ENCODE measurements around the gene CDKN1C.

The CDKN1C gene

DNA sequence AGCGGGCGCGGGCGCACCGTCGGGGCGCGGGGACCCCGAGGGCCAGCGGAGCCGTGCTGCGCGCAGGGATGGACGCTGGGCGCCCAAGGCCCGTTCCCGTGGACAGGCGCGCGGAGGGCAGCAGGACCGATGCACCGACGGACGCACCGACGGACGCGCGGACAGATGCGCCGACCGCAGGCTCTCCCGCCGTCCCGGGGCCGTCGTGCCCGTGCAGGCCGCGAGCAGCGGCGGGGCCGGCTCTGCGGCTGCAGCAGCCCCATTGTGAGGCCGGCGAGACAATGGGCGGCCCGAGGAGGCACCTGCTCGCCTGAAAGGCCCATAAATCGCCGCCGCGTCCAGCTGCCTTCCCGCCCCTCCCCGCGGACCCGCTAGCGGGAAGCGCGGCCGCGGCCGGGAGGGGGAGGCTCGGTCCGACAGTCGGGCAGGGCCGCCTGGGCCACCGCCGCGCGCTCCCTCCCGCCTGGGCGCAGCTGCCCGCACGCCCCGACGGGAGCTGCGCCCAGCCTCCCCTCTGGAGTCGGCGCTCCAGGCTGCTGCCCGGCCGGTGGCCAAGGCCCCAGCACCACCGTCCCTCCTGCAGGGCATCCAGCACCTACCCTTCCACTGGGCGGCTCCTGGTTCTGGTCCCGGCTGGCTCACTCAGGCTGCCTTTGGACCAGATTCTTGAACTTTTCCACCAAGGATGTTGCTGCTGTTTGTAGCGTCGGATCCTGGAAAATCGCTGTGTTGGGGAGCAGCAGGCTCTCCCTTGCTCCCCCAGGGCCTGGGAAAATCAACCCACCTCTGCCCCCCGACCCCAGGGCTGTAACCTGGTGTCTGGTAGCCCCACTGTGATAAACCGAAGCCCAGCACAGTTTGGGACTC, 15.8 kb downstream of the CDKN1C start:
- no peak for DNase-seq (ENCODE audit: low spot score)

DNA sequence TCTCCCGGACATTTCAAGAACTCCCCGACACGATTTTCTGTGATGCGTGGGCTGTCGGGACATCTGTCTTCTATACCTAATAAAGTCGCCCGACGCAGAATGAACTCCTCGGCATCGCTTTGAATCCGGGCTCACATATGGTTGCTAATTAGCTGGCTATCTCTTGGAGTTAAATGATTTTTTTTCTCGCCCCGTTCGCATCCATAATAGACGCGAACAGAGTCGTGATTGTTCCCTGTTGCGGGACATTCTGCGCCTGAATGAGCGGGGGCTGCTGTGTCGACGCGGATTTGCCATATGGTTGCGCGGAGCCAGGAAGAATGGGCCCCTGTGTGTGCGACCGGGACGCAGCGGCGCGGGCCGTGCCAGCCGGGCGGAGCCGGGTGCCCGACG, 16.4 kb downstream of the CDKN1C start:
- DNase-seq (ENCODE audit: low spot score), result no peak

DNA sequence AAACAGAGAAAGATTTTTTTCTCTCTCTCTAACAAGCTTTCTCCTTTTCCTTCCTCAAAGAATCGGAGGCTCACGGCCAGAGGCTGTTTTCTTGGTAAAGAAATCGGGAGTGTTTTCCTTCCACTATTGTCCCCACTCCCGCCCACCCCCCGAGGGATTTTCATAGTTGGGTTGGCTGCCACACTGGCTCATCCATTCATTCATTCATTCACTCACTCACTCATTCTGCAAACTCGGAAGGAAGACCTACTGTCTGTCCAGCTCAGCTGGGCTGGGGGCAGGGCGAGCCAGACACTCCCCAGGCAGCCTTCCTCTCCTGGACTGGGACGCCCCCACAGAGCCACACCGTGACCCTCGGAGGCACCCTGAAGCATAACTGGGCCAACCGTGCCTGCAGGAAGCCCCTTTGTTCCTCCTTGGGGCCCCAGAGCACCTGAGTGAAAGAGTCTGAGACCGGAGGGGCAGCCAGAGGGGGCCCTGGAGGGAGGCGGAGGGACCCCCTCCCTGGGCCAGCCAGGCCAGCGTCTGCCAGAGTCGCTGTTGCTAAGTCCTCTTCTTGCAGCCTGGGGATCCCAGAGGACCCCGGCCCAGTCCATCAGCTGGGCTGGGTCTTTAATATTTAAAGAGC, 17.0 kb downstream of the CDKN1C start:
- DNase-seq (ENCODE audit: low spot score), result no peak

DNA sequence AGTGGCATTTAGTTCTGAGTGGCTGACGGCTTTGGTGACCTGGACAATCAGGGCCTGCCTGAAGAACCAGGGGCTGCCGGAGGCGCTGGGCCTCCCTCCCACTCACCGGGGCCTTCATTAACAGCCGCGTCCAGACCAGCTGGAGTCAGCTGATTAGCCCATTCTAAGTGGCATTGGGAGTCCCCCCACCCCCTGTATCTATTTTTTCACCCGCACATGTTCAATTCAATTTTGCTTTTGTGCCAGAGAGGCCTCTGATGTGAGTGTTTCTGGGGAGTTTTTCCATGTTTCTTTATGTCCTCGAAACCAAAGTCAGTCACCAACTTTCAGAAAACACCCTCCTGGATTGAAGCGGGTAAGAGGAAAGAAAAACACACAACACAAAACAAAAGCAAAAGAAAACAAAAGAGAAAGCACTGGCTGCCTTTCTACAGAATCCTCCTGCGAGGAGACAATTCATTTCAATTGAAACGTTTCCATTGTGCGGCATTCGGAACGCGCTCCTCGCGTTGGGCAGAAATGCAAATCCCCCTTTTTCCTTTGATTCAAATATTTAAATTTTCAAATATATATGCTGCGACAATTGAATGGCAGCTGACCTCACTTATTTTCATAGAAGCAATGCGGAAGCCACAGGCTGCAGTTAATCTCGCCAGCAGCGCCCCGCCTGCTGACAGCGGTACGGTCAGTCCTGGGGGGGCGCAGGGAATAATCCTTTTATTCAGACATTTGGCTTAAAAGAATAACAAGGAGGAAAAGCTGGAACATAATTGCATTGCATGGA, 17.7 kb downstream of the CDKN1C start:
- DNase-seq (ENCODE audit: low spot score), result no peak

DNA sequence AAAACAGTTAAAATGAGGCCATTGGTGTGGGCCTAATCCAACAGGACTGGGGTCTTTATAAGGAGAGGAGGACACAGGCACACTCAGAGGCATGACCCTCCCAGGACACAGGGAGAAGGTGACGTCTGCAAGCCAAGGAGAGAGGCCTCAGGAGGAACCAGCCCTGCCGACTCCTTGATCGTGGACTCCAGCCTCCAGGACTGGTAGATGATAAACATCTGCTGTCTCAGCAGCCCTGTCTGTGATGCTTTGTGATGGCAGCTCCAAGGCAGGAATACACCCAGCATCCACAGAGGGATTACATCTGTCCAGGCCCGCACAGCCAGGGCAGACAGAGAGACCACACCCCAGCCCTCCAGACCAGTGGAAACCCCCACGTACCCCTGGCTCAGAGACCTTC, 18.4 kb downstream of the CDKN1C start:
- DNase-seq (ENCODE audit: low spot score), result no peak

DNA sequence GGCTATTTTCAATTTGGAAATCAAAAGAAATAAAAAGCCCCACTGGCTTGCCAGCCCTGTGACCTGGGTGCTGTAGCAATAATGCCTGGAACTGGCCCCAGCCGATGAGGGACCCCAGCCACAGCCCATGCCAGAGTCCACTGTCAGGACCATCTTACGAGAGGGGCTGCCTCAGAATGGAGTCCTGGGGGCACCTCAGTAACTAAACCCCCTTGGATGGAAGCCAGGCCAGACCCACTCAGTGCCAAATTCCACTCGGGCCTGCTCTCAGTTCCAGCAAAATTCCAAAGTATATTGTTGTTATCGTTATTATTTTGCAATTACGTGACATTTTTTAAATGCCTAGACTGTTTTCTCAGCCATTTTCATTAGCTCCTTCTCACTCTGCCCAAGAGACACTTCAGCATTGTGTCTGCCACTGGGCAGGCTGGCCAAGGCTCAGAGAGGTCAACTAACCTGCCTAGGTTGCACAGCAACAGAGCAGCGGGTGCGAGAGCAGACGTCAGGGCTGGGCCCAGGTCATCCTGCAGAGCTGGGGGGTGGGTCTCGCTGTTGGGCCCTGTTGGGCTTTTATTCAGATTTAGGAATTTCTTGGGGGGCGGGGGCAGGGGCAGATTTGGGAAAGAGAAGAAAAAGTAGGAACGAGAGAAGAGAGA, 19.5 kb downstream of the CDKN1C start:
- DNase-seq (ENCODE audit: low spot score), result no peak

DNA sequence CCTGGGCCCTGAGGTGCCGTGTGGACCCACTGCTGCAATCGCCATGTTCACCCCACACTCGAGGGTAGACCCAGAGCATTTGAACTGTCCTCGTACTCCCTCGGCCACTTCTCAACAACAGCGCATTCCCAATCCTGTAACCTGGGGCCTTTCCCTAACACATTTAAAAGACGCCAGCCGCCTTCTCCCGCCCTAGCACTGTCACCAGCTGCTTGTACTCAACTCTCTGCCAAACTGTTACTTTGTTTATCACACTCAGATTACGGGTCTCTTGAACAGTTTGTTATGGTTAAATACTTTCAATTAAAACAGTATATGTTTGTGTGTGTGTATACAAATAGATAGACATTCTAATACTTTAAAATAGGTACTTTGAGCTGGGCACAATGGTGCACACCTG, 20.7 kb downstream of the CDKN1C start:
- no peak for DNase-seq (ENCODE audit: low spot score)

DNA sequence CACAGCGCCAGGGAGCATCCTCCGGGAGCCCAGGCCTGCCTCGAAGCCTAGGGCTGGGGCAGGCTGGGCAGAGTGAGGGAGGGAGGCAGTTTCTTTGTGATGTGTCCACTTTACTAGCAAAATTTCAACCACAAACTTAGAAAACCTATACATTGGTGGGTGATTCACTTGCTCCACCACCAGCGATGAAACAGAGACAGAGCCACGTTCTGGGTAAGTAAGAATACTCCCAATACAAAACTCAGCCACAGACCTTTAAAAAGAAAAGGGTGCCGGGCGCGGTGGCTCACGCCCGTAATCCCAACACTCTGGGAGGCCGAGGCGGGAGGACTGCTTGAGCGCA, 22.3 kb downstream of the CDKN1C start:
- DNase-seq (ENCODE audit: low spot score), result no peak

DNA sequence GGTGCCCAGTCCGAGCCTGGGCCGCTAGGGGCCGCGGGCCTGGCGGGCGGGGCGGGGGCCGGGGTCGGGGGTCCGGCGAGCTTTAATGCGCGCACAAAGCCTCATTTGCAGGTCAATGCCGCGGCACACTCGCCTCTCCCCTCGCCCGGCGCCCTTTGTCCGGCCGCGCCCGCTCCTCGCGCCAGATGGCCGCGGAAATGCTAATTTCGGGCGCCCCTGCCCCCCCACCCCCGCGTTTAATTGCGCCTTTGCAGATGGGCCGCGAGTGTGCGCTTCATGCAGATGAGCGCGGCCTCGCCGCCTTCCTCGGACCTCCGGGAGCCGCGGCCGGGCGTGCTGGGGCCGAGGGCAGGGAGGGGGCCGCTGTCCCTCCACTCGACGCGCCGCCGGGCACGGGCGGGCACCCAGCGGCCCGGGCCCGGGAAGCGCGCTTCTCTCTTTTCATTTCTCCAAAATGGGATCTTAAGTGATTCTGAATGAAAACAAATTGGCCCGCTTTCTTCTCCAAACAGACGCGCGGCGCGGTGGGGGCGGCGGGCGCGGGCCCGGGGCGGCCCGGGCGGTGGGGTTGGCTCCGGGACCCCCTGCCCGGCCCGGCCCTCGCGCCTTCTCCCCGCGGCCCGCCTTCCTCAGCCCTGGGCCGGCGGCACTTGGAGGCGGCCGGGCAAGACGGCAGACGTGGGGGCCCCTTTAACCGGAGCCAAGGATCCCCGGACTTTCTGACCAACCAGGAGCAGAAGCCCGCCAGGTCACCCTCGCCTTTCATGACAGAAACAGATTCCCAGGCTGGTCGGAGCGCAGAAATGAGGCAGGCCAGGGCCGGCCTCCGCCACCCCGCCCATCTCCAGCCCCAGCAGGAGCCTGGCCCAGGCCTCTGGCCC, 22.9 kb downstream of the CDKN1C start:
- no peak for DNase-seq (ENCODE audit: low spot score)

DNA sequence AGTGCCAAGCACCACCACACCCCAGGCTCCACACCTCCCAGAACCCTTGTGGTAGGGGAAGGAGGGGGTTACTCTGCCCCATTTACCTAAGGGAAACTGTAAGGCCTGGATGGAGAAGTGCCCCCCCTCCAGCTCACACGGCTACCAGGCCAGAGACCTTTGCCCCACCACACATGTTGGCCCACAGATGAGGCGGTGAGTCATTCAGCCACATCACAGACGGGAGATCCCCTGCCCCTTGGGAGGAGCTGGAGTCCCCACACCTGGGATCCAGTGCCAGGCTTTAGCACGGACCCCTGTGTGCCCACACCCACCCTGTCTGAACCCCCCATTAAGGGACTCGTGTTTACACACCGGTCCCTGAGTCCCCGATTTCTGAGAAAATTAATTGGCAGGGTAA, 24.9 kb downstream of the CDKN1C start:
- no peak for DNase-seq (ENCODE audit: low spot score)

DNA sequence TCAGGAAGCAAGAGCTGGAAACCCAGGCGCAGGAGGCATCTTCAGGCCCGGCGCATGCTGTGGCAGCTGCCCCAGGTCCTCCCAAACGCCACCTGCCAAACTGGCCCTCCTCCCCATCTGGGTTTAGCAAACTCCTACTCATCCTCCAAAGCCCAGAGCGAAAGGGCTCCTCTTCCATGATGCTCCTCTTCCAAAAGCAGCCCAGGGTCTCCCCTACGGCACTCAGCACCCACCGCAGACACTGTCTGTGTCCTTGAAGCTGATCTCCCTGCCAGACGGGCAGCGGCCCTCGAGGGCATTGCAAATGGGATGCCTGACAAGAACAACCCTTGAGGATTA, 25.9 kb downstream of the CDKN1C start:
- DNase-seq (ENCODE audit: low spot score), result no peak

DNA sequence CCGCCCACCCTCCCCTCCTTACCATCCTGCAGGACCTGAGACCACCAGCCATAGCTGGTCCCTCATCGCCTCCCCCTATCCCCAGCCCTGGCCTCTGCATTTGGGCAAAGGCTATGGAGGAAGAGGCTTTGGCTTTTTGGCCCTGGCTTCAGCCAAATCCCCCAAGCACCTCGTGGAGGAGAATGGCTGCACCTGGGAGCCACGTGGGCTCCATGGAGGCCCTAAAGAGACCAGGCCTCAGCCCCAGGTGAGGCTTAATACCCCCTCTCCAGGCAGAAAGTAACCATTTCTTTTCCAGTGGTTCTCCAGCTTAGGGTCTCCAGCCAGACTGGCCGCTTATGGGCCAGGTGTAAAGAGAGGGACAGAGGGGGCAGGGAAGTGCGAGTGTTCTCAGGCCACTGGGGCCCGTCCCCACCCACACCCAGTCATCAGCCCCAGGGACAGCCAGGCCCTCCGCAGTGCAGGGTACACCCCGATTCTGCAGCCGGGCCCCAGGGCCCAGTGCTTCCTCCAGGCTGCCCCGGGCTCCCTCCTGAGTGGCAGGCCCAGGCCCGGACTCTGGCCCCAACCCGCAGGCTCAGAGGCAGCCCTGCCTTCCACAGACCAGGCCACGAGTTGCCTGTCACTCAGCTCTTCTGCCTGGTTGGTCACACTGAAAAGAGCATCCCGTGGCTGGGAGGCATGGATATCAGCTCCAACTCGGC, 26.4 kb downstream of the CDKN1C start:
- DNase-seq (ENCODE audit: low spot score), result no peak

DNA sequence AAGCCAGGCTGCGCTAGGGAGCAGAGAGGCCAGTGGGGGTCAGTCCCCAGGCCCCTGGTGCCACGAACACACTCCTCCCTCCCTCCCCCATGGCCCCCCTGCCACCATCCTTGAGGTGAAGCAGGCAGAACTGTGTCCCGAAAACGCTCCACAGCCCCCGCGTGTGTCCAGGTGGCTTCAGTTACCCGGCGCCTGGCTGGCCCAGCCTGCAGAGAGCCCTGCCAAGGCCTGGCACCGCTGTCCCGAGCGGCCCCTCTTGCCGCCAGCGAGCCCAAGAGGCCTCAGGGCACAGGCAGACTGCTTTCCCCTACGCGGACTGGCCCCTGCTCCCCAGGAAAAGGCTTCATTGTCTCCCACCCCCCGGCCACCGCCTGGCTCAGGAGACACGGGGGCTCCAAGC, 27.7 kb downstream of the CDKN1C start:
- DNase-seq (ENCODE audit: low spot score), result no peak

DNA sequence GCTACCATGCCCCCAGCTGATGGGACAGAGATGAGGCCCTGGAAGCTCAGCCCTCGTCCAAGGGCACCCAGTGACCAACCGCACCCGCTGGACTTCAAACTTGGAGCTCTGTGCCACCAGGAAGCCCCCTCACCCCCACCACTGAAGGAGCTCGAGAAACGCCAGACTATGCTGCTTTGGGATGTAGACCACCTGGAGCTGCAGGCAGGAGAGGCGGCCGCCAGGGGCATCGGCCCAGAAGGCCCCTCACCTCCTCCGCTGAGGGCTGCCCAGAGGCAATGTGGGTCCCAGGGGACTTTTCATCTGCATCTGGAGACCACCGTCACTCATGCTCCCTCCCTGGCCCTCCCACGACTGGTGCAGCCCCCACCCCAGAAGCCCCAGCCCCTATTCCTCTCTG, 28.3 kb downstream of the CDKN1C start:
- DNase-seq (ENCODE audit: low spot score), result no peak

DNA sequence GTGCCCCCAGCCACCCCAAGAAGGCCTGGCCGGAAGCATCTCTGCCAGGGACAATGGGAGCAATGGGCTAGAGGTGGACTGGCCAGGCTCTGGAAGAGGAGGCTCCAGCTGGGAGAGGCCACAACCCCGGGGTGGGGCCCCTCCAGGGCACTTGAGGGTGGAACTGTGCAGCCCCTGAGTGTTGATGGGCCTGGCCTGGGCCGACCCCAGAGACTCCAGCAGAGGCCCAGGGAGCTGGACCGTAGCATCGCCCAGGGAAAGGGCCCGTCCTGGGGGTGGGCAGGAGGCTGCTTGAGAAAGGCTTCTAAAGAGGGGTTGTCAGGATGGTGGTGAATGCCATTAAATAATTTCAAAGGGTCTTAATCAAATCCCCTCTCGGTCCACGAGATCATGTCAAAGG, 30.4 kb downstream of the CDKN1C start:
- DNase-seq (ENCODE audit: low spot score), result no peak

DNA sequence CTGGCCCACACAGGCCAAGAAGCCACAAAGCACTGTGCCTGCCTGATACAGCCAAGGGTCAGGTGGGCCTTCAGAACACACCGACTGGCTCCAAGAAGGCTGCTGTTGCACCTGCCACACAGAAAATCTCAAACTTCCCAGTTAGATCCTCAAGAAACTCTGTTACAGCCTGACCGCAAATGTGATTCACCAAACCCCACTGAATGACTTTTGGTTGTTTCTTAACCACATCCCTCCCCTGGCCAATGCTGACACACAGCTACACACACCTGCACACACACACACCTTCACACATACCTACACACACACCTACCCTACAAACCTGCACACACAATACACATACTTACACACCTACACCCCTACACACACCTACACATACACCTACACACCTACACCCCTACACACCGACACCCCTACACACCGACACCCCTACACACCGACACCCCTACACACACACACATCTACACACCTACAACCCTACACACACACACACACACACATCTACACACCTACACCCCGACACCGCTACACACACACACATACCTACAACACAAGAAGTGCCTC, 31.5 kb downstream of the CDKN1C start:
- DNase-seq (ENCODE audit: low spot score), result no peak

DNA sequence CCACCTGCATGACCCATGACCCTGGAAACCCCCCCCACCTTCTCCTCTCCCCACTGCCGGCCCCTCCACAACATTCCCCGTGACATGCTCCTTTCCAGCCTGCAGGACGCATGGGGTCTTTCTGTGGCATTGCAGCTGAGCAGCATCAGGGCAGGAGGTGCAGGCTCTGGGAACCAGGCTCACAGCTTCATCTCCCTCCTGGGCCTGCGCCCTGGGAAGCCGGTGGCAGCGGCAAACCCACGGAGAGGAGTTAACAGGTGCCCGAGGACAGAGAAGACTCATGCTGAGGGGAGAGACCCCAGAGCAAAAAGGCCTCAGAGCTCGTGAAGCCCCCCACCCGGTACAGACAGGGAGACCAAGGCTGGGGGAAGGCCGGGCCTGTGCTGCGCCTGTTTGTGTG, 32.2 kb downstream of the CDKN1C start:
- no peak for DNase-seq (ENCODE audit: low spot score)

DNA sequence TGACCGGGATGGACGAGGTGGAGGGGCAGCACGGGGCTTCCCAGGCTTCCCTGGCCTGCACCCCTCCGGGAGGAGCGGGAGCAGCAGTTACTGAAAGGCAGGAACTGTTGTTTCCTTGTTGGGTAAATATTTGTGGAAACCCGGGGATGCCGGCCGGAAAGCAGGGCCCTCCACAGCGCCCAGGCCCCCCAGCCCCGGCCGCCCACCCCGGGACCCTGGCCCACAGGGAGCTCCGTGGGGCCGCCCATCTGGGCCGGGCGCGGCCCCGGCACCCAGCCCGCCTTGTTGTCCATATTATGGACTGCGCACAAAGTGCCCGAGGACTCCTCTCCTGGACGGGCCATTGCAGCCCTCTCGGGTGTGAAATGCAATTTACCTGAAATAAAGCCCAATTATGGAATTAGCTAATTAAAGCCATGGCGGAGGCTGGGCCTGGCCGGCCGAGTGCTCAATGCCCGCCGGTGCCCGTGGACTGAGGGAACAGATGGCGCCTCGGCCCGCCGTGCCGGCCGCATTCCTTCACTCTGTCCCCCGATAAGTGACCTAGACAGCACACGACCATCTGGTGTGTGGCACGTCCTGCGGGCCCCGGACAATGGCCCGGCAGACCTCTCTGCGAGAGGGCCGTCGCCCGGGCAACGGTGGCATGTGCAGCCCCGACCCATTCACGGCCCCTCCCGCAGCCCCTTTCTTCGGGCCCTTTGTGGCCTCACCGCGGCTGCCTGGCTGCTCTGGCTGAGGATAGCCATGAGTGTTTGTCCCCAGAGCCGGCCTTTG, 35.4 kb downstream of the CDKN1C start:
- DNase-seq (ENCODE audit: low spot score), result no peak

DNA sequence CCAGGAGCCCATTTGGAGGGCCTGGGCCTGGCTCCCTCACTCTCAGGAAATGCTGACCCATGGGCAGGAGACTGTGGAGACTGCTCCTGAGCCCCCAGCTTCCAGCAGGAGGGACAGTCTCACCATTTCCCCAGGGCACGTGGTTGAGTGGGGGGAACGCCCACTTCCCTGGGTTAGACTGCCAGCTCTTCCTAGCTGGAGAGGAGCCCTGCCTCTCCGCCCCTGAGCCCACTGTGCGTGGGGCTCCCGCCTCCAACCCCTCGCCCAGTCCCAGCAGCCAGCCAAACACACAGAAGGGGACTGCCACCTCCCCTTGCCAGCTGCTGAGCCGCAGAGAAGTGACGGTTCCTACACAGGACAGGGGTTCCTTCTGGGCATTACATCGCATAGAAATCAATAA, 37.1 kb downstream of the CDKN1C start:
- no peak for DNase-seq (ENCODE audit: low spot score)

DNA sequence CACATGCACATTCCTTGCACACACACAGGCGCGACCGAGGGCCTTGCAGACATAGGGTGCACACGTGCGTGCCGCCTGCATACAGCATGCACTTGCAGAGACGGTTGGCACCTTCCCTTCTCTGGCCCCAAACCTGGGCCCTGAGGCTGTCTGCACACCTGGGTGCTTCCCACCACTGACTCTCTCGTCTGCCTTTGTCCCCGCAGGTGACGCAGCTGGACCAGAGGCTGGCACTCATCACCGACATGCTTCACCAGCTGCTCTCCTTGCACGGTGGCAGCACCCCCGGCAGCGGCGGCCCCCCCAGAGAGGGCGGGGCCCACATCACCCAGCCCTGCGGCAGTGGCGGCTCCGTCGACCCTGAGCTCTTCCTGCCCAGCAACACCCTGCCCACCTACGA, 38.0 kb downstream of the CDKN1C start:
- DNase-seq (ENCODE audit: low spot score), result no peak

All from AG08395 (cell line).